Activated CD4-positive, CD25-positive, alpha-beta regulatory T cell treated with anti-CD3 and anti-CD28 coated beads, Interleukin-2, amount 50 U/mL, for 24 hours (primary cell): ENCODE measurements around the gene HES1.
"Not testable (repeated sequence)": the region's sequence is repeated elsewhere in the genome, so short reads cannot be mapped to it uniquely, and the experiment has no call there.

ENCODE experiments used
- ATAC-seq, 2 donors: fragments of 150-1000 bp; cut with Tn5 transposase; one replicate each; pipeline ENCODE4 v1.10.0; 2021; ENCODE audit warnings: mild to moderate bottlenecking in 1 of 2, moderate library complexity in 1 of 2

HES1 gene

DNA sequence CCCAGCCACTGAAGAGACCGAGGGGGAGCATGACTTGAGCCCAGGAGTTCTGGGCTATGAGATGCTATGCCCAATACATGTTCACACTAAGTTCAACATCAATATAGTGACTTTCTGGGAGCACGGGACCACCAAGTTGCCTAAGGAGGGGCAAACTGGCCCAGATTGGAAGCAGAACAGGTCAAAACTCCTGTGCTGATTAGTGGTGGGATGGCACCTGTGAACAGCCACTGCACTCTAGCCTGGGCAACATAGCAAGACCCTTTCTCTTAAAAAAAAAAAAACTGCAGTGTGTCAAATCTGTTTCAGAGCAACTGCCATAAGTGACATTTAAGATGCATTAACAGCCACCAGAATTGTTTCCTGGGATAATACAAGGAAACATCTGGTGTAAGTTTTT, 9.8 kb downstream of the HES1 start:
- no peak for ATAC-seq

- ATAC-seq, result no peak
Observed at GRCh38 chr3:194147679-194148078, 11.7 kb downstream of the HES1 start.

- ATAC-seq, result no peak
Observed at GRCh38 chr3:194148383-194148782, 12.4 kb downstream of the HES1 start.

GRCh38 chr3:194150252-194150934, 14.4 kb downstream of the HES1 start:
- no peak for ATAC-seq

DNA sequence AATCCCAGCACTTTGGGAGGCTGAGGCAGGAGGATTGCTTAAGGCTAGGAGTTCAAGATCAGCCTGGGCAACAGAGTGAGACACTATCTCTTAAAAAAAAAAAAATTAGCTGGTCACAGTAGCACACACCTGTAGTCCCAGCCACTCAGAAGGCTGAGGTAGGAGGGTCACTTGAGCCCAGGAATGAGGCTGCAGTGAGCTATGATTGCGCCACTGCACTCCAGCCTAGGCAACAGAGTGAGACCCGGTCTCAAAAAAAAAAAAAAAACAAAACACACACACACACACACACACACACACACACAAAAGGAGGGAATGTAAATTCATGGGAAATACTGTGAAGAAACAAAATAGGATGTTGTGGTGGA, 15.0 kb downstream of the HES1 start:
- ATAC-seq, result not testable (repeated sequence)

- ATAC-seq, result no peak
Observed at GRCh38 chr3:194154346-194154745, 18.4 kb downstream of the HES1 start.

DNA sequence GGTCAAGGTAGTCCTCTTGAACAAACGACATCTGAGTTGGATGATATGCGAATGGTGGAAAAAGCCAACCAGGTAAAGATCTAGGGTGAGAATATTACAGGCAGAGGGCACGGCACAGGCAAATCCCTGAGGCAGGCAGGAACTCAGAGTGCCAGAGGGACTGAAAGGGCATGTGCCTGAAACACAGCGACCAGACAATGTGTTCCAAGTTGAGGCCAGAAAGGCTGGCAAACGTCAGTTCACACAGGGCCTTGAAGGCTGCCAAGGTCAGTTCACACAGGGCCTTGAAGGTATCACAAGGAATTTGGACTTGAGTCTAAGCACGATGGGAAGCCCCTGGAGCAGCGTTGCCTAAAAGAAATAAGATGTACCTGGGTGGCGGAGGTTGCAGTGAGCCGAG, 20.1 kb downstream of the HES1 start:
- ATAC-seq, result no peak

- ATAC-seq, result no peak
Observed at GRCh38 chr3:194158942-194159439, 23.0 kb downstream of the HES1 start.

DNA sequence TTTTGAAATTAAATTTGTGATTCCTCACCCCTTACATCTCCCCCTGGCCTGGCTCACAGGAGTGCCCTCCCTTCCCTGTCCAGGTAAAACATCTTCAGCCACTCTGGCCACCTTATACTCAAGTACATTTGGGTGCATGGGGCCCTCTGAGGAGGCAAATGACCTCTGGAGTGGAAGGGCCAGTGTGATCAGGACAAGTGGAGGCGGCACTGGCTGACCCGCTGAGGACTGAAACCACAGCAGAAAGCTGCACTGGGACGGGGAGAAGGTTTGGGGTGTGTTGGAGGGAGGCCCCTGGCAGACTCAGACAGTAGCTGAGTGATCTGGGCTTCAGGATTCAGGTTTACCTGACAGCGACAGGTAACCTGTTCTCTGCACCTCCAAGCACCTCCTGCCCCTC, 24.2 kb downstream of the HES1 start:
- ATAC-seq, result no peak

DNA sequence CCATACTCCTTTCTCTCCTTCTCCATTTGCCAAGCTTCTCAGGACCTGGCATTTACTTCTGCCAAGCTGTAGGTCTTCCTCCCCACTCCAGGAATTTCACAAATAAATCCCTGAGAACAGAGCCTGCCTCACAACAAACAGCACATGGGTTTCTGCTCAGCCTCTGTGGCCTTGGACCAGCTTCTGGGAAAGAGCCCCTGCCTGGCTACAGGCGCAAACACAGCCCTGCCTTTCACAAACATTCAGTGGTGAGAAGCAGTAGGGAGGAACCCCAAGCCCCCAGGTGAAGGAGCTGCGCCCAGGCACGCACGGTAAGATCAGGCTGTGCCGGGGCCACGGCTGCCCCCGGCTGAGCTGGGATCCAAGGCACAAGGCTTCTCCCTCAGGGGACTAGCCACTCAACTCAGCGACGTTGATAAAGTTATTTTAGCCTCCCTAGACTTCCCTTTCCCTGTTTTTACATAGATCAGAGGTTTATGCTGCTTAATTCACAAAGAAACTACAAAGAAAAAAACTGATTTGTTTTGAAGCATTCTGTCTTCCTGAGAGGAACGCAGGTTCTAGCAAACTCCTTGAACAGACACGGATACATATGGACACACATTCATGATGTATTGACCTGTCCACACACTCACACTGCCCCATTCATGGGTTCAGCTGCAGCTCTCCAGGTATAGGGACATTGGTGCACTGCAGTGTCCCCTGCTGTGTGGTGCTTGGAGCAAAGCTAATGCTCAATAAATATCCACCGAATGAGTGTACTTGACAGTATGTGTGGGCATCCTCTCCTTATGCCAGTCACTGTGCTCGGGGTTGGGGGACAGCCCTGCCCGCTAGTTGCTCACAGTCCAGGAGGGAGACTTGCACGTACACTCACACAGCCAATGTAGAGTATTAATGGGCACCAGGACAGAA, 25.4 kb downstream of the HES1 start:
- no peak for ATAC-seq

DNA sequence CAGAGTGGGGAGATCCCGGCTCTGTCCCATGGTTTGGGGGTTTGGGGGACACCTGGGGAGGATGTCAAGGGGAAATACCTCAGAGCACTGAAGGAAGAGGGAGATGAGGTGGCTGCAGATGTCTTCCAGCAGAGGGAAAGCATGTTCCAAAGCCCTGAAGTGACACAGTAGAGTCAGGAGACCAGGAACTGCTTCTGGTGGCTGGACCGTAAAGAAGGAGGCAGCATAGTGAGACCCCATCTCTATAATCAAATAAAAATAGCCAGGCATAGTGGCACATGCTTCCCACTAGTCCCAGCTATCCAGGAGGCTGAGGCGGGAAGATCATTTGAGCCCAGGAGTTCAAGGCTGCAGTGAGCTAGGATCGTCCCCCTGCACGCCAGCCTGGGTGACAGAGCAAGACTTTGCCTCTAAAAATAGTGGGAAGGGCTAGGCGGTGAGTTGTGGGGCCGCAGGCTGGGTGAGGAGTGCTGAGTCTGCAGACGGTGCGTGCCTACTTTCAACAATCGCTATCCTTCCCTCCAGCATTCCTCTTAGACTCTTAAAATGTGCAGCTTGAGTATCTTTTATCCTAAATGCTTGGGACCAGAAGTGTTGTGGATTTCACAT, 26.2 kb downstream of the HES1 start:
- no peak for ATAC-seq

DNA sequence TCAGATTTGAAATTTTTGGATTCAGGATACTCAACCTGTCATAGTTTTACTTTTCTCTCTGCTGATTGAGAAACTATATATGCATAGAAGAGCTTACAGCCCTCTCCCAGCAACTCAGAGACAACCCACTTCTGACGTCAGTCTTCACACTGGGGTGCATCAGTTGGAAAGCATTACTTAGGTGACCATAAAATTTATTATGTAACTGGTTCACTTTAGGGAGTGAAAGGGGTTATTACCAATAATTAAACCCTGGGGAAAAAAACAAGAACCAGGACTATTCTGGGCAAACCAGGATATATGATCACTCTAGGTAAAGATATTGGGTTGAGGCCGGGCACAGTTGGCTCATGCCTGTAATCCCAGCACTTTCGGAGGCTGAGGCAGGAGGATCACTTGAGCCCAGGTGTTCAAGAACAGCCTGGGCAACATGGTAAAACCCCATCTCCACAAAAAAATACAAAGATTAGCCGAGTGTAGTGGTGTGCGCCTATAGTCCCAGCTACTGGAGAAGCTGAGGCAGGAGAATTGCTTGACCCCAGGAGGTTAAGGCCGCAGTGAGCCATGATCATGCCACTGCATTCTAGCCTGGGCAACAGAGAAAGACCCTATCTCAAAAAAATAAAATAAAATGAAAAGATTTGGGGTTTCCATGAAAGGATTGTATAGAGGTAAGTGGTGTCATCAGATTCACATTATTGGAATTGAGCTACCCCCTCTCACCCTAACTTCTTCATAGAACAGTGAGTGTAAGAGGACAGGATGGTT, 27.1 kb downstream of the HES1 start:
- ATAC-seq, result no peak

DNA sequence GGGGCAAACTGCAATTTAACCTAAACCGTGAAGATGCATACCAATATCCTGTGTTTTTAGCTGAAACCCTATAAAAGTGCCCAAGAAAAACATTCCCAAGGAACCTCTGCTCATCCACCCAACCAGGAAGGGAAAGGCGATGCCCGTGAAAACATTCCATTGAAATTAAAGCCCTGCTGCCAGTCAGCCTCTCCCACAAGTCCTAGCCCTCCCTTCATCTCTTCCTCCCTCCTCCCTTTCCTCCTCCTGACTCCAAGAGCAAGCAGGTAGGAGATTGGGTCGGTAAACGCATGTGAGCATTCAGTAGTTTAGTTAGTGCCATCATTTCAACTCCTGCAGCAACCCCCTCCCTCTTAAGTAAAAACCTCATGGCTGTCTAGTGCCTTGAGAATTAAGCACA, 27.7 kb downstream of the HES1 start:
- no peak for ATAC-seq

- ATAC-seq, result no peak
Observed at GRCh38 chr3:194164861-194165260, 28.9 kb downstream of the HES1 start.

DNA sequence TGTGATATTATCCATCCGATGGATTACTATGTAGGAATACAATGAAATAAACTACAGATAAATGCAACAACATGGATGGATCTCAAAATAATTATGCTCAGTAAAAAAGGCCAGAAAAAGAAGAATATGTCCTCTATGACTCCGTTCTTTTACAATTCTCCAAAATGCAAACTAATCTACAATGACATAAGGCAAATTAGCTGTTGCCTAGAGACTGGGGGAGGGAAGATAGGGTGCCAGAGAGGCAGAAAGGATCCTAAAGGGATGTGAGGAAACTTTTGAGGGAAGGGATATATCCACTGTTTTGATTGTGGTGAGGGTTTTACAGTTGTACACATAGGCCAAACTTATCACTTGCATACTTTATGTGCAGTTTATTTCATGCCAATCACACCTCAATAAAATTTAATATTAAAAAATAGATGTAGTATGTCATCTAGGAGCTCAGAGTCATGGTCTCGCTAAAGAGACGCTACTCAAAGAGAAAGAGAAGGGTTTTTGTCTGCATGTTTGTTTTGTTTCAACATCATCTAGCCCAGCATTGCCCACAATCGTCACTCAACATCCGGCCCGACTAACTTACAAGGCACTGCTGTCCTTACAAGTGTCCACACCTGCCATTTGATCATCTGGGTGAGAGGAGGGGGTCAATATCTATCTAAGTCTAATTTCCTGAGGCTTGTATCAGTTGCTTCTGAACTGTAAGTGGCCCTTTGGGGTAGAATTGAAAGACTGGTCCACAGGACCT, 29.5 kb downstream of the HES1 start:
- ATAC-seq, result no peak

DNA sequence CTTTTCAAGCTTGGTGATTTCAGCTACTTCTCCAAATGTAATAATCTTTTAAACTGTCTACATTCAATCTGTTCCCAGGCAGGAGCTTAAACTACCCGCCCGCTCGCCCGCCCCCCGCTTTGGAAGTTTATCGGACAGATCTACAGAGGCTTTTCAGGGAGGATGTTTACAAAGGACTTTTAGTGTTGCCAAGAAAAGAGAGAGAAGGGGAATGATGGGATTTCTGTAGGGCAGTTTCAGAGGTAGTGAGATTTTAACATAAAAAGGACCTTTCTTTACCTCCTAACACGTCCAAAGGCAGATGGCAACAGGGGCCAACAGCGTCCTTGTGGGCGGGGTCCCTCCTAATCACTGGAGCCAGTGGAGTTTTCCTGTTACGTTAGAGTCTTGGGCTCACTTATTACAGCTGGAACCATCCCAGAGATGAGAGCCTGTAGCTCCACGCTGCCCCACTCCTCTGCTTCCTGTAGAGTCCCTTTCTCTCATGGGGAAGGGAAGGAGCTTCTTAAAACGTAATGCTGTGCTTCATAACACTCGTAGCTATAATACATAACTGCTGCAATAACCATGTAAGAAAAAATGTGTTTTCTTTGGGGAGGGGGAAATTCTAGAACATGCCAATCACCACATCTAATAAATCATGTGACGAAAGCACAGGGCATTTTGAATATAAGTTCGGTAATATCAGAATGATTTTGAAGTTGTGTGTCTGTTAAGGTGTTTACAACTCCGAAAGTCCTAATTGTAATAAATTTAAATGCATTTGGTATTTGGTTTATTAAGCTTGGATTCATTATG, 30.9 kb downstream of the HES1 start:
- no peak for ATAC-seq

DNA sequence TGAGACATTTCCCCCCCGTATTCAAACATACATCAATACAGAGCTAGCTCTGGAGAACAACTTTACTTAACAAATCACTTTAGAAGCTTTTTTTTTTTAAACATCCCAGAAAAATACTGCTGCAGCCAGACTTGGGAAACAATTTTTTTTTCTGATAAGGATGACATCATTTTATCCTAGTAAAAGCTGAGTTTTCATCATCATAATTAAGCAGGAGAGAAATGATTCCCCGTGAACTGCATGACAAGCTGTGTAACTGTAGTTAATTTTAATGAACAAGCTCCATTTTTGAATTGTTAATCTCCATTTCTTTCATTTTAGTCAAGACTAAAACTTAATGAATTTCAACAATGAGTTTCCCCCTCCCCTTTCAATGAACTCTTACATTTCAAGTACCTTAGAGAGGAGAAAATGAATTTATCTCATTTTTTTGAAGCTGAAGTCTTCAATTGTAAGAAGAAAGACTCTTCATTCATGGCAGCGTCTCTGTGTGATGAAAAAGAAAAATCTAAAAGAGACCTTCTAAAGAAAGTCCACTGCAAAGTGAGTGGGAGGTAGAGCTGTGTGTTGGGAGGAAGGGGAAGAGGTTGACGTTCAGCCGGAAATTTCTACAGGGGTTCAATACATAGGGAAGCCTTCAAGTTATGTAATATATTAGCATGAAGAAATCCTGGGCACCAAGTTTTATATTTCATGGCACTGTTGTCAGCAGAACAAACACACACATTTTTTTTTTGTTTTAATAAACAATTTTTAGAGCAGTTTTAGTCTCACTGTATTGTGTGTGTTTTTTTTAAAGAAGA, 31.7 kb downstream of the HES1 start:
- ATAC-seq, result no peak

GRCh38 chr3:194168994-194169393, 33.0 kb downstream of the HES1 start:
- no peak for ATAC-seq

DNA sequence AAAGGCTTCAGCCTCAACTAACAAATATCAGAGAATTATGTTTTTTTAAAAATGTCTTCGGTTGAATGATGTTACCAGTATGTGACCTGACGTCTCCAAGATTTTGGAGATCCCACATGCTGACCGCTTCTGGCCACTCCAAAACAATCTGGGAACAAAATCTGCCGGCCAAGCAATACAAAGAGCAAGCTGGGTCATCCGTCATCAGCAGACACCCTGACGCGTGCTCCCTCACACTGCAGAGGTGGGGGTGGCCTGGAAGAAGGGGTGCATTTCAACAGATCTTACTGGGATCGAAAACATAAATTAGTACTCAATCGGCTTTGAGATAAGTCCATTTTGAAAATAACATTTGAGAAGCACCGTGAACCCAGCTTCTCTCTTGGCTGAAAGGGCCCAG, 33.6 kb downstream of the HES1 start:
- no peak for ATAC-seq

- no peak for ATAC-seq
Observed at GRCh38 chr3:194170793-194171192, 34.8 kb downstream of the HES1 start.
